Astrocyte of the hippocampus (primary cell): Measurements from ENCODE around the gene LRRC2.

ENCODE experiments used
- DNase-seq: peaks from one replicate; pipeline ENCODE4 v3.0.0; 2011; ENCODE audit warnings: low read depth, low spot score

The LRRC2 gene

DNA sequence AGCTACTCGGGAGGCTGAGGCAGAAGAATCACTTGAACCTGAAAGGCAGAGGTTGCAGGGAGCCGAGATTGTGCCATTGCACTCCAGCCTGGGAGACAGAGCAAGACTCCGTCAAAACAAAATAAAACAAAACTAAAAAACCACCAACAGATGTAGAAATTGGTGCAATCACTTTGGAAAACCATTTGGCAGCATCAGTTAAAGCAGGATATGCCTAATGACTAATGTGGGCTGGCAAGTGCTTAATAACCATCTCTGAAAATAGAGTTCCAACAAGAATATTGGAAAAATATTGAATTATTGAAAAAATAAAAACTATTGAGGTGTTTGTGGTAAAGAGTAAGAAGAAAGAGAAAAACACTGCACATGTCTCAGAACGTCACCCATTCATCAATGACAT, 84.5 kb downstream of the LRRC2 start:
- DNase-seq, result no peak

DNA sequence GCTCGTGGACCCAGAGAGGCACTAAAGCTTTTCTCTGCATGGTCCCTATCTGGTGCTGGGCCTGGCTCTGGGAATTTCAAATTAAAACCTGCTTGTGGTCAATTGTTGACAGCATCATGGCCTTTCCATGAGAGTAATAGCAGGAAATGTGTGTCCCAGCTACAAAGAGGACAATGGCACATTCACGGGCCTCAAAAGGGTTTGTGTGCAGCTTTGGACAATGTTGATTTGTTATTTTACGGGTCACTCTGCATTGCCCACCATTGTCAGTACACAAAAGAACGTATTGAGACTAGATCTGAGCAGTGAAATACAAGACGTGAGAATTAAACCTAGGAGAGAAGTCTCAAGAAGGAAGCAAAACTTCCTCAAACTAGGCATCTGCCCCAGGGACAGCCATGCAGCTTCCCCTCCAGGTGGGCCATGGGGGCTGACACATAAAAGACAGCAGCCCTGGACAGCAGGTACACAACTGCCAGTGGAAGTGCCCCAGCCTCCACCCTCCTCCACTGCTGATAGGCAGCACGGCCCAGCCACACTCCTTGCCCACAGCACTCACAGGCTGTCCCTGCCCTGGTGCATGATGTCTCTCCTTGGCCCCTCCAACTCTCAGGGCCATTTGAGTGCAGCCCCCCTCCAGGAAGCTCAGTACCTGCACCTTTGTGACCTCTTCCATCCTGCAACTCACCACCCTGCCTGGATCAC, 85.5 kb downstream of the LRRC2 start:
- DNase-seq, result no peak

DNA sequence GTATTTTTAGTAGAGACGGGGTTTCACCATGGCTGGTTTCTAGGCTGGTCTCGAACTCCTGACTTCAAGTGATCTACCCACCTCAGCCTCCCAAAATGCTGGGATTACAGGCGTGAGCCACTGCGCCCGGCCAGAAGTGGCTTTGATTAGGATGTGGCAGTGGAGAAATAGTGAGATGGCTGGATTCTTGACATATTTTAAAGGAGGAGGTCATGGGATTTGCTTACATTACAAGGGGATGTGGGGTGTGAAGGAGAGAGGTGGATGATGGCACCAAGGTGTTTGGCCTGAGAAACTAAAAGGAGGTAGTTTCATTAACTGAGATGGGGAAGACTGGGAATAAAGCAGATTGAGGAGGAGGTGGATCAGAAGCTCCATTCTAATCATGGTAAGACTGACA, 86.4 kb downstream of the LRRC2 start:
- no peak for DNase-seq

DNA sequence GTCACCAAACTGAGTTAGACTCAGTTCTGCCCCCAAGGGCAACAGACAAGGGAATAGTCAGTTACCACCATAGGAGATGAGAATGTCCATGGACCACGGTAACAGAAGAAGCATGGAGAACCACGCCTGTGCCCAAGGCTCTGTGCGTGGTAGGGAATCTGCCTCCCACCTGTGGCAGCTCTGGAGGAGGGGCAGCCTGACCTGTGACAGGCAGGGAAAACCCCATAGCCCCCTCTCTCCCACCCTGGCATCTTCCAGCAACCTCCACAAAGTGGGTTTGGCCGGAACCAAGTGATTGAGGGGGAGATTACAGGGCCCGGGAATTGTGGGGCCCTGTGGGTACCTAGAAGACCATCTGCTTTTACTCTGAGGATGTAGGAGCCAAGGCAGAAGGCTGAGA, 87.1 kb downstream of the LRRC2 start:
- DNase-seq, result no peak

DNA sequence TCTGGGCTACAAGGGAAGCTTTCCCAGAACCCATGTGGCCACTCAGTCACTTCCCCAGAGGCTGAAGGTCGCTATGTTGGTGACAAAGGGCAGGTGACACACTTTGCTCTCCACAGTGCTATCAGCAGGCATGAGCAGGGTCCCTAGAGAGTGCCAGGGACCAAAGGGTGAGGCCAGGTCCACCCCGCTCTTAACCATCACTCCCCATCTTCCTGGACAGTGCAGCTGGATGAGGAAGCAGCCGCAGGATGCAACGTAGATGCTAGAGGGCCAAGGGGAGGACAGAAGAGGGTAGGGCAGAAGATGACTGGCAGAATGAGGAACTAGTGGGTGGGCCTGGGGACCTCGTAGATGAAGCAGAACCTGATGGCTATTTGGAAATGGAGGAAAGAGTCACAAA, 87.8 kb downstream of the LRRC2 start:
- DNase-seq, result no peak

DNA sequence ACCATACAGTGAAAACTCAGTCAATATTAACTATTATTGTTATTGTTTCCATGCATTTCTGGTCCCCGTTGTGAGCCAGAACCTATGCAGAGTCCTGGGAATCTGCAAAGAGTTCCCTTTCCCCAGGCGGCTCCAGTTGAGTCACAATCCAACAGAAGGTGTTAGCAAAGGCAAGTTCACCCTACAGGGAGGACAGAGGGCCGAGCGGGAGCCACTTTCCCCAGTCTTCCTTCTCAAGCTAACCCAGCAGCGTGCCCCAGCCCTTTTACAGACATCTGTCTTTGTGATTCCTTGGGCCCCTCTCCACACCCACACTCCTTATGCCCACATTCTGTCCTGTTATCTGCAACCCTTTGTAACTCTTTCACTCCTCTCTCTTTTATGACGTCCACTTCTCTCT, 88.3 kb downstream of the LRRC2 start:
- no peak for DNase-seq

DNA sequence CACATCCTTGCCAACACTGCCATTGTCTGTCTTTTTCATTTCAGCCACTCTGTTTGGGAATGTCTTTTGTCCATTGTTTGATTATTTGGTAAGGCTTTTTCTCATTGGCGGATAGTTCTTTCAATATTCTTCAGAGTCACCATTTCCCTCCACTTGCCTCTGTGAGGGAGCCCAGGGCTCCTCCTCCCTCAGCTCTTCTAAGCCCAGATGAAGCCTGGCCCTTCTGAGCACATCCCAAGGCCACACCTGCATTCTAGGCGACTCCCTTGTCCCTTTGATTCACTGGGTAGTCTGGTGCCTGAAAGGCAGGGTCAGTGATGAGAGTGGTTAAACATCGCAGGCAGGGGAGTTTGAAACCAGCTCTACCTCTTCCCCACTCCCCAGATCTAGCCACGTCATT, 89.0 kb downstream of the LRRC2 start:
- DNase-seq, result no peak

DNA sequence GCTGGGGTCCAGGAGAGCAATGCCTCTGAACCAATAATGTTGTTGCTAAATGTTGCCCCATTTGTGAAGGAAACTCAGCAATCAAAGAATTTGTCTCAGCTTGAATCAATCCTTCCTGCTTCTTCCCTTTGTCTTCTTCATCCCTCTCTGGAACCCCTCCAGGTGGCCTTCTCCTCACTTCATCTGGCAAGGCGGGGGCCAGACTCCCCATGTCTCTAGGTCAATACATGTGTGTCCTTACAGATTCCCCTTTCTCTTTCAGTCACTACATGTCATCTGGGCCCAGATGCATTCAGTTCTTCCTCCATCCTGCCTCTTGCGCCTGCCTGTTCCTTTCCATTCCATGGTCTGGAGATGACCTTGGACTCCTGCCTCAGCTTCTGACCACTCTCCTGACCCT, 93.4 kb downstream of the LRRC2 start:
- DNase-seq, result no peak

DNA sequence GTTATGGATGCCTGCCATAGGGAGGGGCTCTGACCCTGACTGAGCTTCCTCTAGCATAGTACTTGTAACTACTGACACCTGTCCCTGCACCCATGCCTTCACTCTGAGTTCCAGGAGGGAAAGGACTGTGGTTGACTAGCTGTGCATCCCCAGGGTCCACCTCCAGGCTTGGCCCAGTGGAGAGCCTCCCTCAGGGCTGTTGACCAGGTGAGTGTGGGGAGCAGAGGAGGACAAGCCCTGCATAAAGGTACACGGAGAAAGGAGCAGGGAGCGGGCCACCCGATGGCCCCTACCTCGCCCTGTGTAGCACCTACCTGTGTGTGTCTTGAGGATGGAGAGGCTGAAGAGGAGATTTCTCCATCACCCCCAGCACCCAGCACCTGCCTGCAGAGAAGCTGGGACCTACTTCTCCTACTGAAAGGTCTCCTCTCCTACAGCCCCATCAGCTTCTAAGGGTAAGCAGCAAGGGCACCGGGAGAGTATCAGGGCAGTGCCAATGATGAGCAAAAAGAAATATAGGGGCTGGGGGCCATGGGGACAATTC, 94.7 kb downstream of the LRRC2 start:
- no peak for DNase-seq

DNA sequence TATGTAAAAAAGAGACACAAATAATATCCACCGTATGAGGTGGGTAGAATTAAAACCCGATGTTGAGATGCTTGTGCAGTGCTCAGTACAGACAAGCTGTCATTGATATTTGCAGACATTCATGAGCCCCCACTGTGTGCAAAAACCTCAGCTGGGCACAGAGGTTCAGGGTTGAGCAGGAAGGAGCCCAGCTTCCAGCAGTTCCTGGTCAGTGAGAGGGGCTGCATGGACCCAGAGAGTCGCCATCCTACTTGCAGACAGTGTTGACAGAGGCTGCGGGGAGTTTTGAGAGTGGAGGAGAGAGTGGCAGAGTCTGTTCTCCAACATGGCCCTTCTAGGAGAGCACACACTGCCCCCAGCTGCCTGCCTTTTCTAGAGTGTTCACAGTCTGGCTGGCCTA, 95.3 kb downstream of the LRRC2 start:
- DNase-seq, result no peak

DNA sequence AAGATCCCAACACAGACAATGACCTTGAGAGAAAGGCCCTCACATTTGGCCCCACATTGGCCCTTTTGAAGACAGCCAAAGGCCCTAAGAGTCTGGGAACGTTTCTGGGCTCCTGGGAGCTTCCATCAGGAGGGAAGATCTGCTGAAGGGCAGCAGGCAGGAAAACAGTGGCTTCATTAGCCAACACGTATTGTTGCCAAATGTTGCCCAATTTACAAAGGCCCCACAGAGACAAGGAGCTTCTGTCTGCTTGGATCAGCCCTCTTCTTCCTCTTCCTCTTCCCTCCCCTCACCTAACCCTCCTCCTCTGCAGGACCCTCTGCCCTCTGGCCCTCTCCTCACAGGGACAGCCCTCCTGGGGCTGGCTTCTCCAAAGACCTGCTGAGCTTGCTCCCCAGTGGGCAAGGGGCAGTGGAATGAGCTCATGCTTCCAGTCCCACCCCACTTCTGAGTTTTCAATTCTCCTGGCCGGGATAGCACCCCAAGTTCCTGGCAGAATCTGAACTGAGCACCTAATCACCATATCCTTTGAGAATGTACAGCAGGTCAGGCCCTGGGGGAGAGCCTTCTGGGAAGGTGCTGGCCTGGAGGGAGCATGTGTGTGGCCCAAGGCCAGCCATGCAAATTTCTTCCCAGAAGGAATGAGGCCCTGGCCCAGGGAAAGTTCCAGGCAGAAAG, 96.3 kb downstream of the LRRC2 start:
- DNase-seq, result no peak

DNA sequence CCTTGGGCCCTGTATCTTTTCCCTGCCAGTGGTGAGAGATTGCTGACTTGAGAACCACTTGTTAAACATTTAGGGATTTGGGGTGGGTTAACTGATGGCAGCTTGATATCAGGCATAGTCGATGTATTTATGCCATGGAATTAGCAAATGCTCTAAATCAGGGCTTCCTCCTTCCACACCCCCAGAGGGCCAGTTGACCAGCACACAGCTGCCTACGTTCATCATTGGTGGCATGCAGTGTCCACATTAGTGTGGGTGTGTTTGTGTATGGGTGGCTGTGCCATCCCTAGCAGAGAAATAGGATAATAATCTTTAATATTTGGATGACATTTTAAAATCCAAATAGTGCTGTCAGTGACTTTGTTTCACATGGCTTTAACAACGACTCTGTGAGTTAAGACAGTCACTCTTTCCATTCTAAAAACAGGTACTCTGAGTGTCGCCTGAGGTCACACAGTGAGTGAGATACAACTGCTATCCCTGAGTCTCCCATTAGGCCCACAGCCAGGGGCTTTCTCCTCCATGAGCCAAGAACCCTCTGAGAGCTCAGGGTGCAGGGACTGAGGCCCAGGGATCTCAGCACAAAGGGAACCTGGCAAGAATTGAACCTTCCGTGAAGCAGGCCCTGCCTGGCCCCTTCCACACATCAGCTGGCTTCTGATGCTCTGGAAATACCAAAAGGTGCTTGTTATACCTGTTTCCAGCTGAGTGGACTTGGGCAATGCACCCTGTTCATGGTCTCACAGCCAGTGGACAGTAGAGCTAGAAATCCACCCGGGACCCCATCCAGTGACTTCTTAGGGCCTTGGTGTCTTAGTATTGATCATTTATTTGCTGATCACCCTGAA, 97.1 kb downstream of the LRRC2 start:
- DNase-seq, result no peak

DNA sequence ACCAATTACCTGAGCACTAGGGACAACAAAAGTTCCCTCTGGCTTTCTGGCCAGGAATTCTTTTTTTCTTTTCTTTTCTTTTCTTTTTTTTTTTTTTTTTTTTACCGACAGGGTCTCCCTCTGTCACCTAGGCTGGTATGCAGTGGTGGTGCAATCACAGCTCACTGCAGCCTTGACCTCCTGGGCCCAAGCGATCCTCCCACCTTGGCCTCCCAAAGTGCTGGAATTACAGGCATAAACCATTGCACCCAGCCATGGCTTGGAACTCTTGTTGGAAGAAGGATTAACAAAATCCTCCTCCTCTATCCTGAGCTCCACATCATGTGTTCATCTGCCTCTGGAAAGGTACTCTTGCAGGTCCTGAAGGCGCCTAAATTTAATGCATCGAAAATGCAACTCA, 98.5 kb downstream of the LRRC2 start:
- DNase-seq, result no peak

DNA sequence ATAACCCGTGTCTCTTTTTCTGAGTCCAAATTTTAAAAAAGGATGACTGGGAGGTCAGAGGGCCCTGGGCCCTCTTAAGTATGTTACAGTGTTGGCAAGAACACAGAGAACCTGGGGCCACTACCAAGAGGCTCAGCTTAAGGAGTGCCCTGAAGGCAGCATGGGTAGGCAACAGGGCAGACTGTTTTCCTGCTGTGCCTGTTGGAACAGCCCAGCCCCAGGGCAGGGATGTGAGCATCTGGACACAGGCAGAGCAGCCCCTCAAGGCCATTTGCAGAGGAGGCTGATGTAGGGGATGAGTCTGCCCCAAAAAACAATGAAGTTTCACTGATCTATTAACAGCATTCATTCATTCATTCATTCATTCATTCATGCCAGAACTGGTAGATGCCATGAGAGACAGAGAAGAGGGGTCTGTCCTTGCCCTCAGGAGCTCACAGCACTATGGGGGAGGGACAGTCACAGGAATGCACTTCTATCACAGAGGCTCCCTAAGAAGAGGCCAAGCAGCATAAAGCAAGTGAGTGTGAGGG, 99.2 kb downstream of the LRRC2 start:
- DNase-seq, result no peak

DNA sequence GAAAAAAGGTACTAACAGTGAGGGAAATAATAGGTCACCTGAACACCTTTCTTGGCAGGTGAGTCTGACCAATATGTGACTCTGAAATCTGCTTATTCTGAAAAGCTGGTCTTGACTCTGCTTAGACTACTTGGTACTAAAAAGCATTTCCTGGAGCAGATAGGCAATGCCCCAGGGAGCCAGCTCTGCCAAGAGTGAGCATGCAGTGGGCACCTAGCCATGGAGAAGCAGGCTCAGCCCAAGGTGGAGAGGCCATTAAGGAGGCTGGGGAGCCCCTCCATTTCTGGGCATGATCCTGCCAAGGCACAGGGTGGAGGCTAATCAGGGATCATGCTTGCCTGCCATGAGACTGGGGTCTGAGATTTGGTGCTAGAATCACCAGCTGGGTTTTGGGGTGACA, 99.8 kb downstream of the LRRC2 start:
- DNase-seq, result no peak
